Peyer's patch (tissue), 4 donors: ENCODE results near the gene PAX8.

Experiments
- CTCF ChIP-seq, 6 experiments: fragments of 450-650 bp in 4 of 6; fragments of 200-600 bp in 2 of 6; sonication (generic) in 1 of 6; IDR thresholded peaks; one replicate each; pipeline ENCODE4 v1.5.1; 2017 to 2019; ENCODE audit warnings: antibody characterized with exemption in 6 of 6, mild to moderate bottlenecking in 3 of 6, moderate library complexity in 1 of 6
- POLR2A ChIP-seq, 2 donors: fragments of 450-650 bp; IDR thresholded peaks; one replicate each; pipeline ENCODE4 v1.5.1; 2017; ENCODE audit warnings: antibody characterized with exemption in 2 of 2, mild to moderate bottlenecking in 2 of 2, moderate library complexity in 2 of 2

GRCh38 chr2:113203217-113203530 lies 75.5 kb downstream of the PAX8 start:
- TF ChIP-seq CTCF (IDR thresholded peaks at IDR 0.05): no peak
- no peak for TF ChIP-seq POLR2A (IDR thresholded peaks at IDR 0.05)
